H9 (cell line): ENCODE results near the gene BCAS3. TPM values are rescaled to one million over a fixed set of nuclear protein-coding genes. Genes with fewer than 3 reads are reported as not detected.

Experiments
- DNase-seq: peaks from one replicate; pipeline ENCODE4 v3.0.0-alpha.2; 2017
- H2AFZ ChIP-seq: one replicate; pipeline ENCODE4 v1.6.1; 2013; ENCODE audit warnings: mild to moderate bottlenecking, low read length, control low read depth, moderate library complexity
- H2AK5ac ChIP-seq: 2 replicates; pipeline ENCODE4 v1.6.1; 2013; ENCODE audit warnings: low read length, control low read depth, mixed read lengths; ENCODE audit not compliant: insufficient read length
- H2BK120ac ChIP-seq: one replicate; pipeline ENCODE4 v1.6.1; 2013; ENCODE audit warnings: low read depth, mild to moderate bottlenecking, low read length, control low read depth, inconsistent platforms; ENCODE audit not compliant: poor library complexity, severe bottlenecking
- H2BK12ac ChIP-seq: 2 replicates; pipeline ENCODE4 v1.6.1; 2013; ENCODE audit warnings: low read length, control low read depth, mixed read lengths, low read depth; ENCODE audit not compliant: insufficient read length
- H2BK15ac ChIP-seq: 2 replicates; pipeline ENCODE4 v1.6.1; 2013; ENCODE audit warnings: low read depth, low read length, control low read depth
- H2BK20ac ChIP-seq: one replicate; pipeline ENCODE4 v1.6.1; 2013; ENCODE audit warnings: low read depth, mild to moderate bottlenecking, low read length, control low read depth, inconsistent platforms; ENCODE audit not compliant: poor library complexity, severe bottlenecking
- H2BK5ac ChIP-seq: 2 replicates; pipeline ENCODE4 v1.6.1; 2013; ENCODE audit warnings: low read length, control low read depth, mixed read lengths; ENCODE audit not compliant: insufficient read length
- H3K14ac ChIP-seq: 2 replicates; pipeline ENCODE4 v1.6.1; 2013; ENCODE audit warnings: low read length, control low read depth; ENCODE audit not compliant: insufficient read depth
- H3K18ac ChIP-seq: 2 replicates; pipeline ENCODE4 v1.6.1; 2013; ENCODE audit warnings: low read depth, mild to moderate bottlenecking, mixed read lengths, low read length, control low read depth; ENCODE audit not compliant: insufficient read length
- H3K23ac ChIP-seq: 2 replicates; pipeline ENCODE4 v1.6.1; 2013; ENCODE audit warnings: low read length, control low read depth, mixed read lengths, low read depth; ENCODE audit not compliant: insufficient read length
- H3K23me2 ChIP-seq: 2 replicates; pipeline ENCODE4 v1.6.1; 2013; ENCODE audit warnings: low read depth, mild to moderate bottlenecking, mixed read lengths, low read length, control low read depth; ENCODE audit not compliant: insufficient read length, poor library complexity, severe bottlenecking
- H3K27ac ChIP-seq: 2 replicates; pipeline ENCODE4 v1.5.1; 2013; ENCODE audit warnings: low read length, control low read depth, mixed read lengths, low read depth; ENCODE audit not compliant: insufficient read length
- H3K27me3 ChIP-seq: 2 replicates; pipeline ENCODE4 v1.6.1; 2013; ENCODE audit warnings: low read length, control low read depth, inconsistent platforms; ENCODE audit not compliant: insufficient read depth
- H3K4ac ChIP-seq: 2 replicates; pipeline ENCODE4 v1.6.1; 2013; ENCODE audit warnings: low read depth, mild to moderate bottlenecking, control low read depth, inconsistent platforms, low read length, moderate library complexity
- H3K4me1 ChIP-seq: 2 replicates; pipeline ENCODE4 v1.6.1; 2013; ENCODE audit warnings: low read length, control low read depth, inconsistent platforms; ENCODE audit not compliant: insufficient read depth
- H3K4me2 ChIP-seq: 2 replicates; pipeline ENCODE4 v1.6.1; 2013; ENCODE audit warnings: low read length, control low read depth, mixed read lengths; ENCODE audit not compliant: insufficient read length, insufficient read depth
- H3K56ac ChIP-seq: 2 replicates; pipeline ENCODE4 v1.6.1; 2013; ENCODE audit warnings: low read depth, mild to moderate bottlenecking, mixed read lengths, low read length, control low read depth; ENCODE audit not compliant: insufficient read length
- H3K79me1 ChIP-seq: 2 replicates; pipeline ENCODE4 v1.6.1; 2013; ENCODE audit warnings: low read depth, mild to moderate bottlenecking, moderate library complexity, low read length, control low read depth, inconsistent platforms; ENCODE audit not compliant: insufficient read depth, poor library complexity, severe bottlenecking
- H3K79me2 ChIP-seq: 2 replicates; pipeline ENCODE4 v1.6.1; 2013; ENCODE audit warnings: low read length, control low read depth, inconsistent platforms; ENCODE audit not compliant: insufficient read depth
- H3K9ac ChIP-seq: 2 replicates; pipeline ENCODE4 v1.6.1; 2013; ENCODE audit warnings: low read length, control low read depth, mixed read lengths; ENCODE audit not compliant: insufficient read length; ENCODE audit errors: extremely low read depth
- H3K9me3 ChIP-seq: one replicate; pipeline ENCODE4 v1.6.1; 2013; ENCODE audit warnings: low read depth, low read length, inconsistent platforms; ENCODE audit not compliant: control insufficient read depth
- H3T11ph ChIP-seq: one replicate; pipeline ENCODE4 v1.6.1; 2013; ENCODE audit warnings: mild to moderate bottlenecking, low read length, control low read depth, inconsistent platforms
- H4K20me1 ChIP-seq: one replicate; pipeline ENCODE4 v1.6.1; 2013; ENCODE audit not compliant: control insufficient read depth, insufficient read length, insufficient read depth
- H4K5ac ChIP-seq: 2 replicates; pipeline ENCODE4 v1.6.1; 2013; ENCODE audit warnings: low read depth, mild to moderate bottlenecking, mixed read lengths, low read length, control low read depth; ENCODE audit not compliant: insufficient read length
- H4K8ac ChIP-seq: replicated peaks from 2 replicates; pipeline ENCODE4 v1.6.1; 2013; ENCODE audit warnings: low read length, control low read depth, mixed read lengths, low read depth; ENCODE audit not compliant: insufficient read length
- H4K91ac ChIP-seq: 2 replicates; pipeline ENCODE4 v1.6.1; 2013; ENCODE audit warnings: low read depth, mild to moderate bottlenecking, moderate library complexity, mixed read lengths, low read length, control low read depth; ENCODE audit not compliant: insufficient read length
- H3K27ac Mint-ChIP-seq, 3 experiments: 2 replicates in 2 of 3; 3 replicates in 1 of 3; pipeline ENCODE4 v1.8.0; 2020 to 2021; ENCODE audit warnings: mixed read lengths in 3 of 3, mild to moderate bottlenecking in 1 of 3, moderate library complexity in 1 of 3
- H3K27me3 Mint-ChIP-seq: 2 replicates; pipeline ENCODE4 v1.8.0; 2021; ENCODE audit warnings: low read depth, mild to moderate bottlenecking, moderate library complexity, mixed read lengths
- H3K36me3 Mint-ChIP-seq, 3 experiments: 2 replicates in 2 of 3; 3 replicates in 1 of 3; pipeline ENCODE4 v1.8.0; 2020 to 2021; ENCODE audit warnings: low read depth in 3 of 3, mixed read lengths in 3 of 3; ENCODE audit not compliant: insufficient read depth in 1 of 3
- H3K4me1 Mint-ChIP-seq, 2 experiments: 2 replicates each; pipeline ENCODE4 v1.8.0; 2020; ENCODE audit warnings: mixed read lengths in 2 of 2
- H3K4me3 Mint-ChIP-seq, 2 experiments: 2 replicates in 1 of 2; 3 replicates in 1 of 2; pipeline ENCODE4 v1.8.0; 2020 to 2021; ENCODE audit warnings: mild to moderate bottlenecking in 2 of 2, mixed read lengths in 2 of 2, moderate library complexity in 1 of 2
- H3K9me3 Mint-ChIP-seq, 2 experiments: 2 replicates in 1 of 2; 3 replicates in 1 of 2; pipeline ENCODE4 v1.8.0; 2020; ENCODE audit warnings: mild to moderate bottlenecking in 2 of 2, mixed read lengths in 2 of 2, moderate library complexity in 1 of 2
- total RNA-seq: library from RNA; stranded (reverse); gene quantifications from 2 replicates; pipeline ENCODE4 v1.2.1, GENCODE V29; 2021
- TF ChIP-seq, protein P1 (sequence below): fragments of 200-600 bp; sonication (generic); conservative IDR thresholded peaks from 3 replicates; pipeline ENCODE4 v1.8.0; 2021; ENCODE audit warnings: antibody characterized with exemption, mild to moderate bottlenecking

BCAS3 gene
- total RNA-seq, 1 experiment from 2014 or later, result 22.4 TPM

DNA sequence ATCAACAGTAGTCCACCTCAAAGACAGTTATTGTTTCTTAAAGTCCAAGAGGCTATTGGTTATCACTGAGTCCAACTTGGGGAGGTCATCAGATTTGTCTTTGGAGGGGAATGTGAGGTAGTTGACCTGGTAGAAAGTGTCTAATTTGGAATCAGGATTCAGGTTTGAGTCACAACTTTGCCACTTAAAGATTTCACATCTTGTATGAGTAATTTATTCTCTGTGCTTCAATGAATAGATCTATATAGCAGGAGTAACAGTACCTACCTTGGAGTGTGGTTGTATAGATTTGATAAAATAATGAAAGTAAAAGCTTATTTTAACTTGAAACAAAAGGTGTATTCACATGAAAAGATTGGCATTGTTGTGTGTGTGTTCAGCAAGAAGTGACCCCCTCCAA, 602.7 kb downstream of the BCAS3 start:
- H3K27ac ChIP-seq, result no peak overlapping the region
- Mint-ChIP-seq H3K27me3 (peaks cover 2% of the 10 kb centered on the region; the same call in 1 of the 2 replicates), H3K27ac (no peak overlapping the region), H3K4me3 (no peak overlapping the region), H3K9me3 (peaks cover 2 to 5% of the 10 kb centered on the region in 2 experiments; a peak in 3 of 5 replicates), H3K36me3 (peaks cover 5 to 7% (median 5%) of the 10 kb centered on the region in 3 experiments), H3K4me1 (peaks cover 26 to 29% of the 10 kb centered on the region in 2 experiments)
- H2BK20ac ChIP-seq, result no peak overlapping the region
- H2AK5ac ChIP-seq, result no peak overlapping the region
- H3K9me3 ChIP-seq, result no peaks in the 10 kb centered on the region
- H3K27me3 ChIP-seq, result no peaks in the 10 kb centered on the region
- no peak for DNase-seq
- H4K5ac ChIP-seq, result no peak overlapping the region
- no peak overlapping the region for H2BK12ac ChIP-seq
- no peak overlapping the region for H3K4me2 ChIP-seq
- no peak overlapping the region for H2BK5ac ChIP-seq
- H2AFZ ChIP-seq, result no peak overlapping the region
- H3T11ph ChIP-seq, result no peak overlapping the region
- no peaks in the 10 kb centered on the region for H4K20me1 ChIP-seq
- no peaks in the 10 kb centered on the region for H3K79me1 ChIP-seq
- no peaks in the 10 kb centered on the region for H3K23me2 ChIP-seq
- H4K8ac ChIP-seq, result no peak overlapping the region
- H3K23ac ChIP-seq, result no peak overlapping the region
- H3K4me1 ChIP-seq, result no peaks in the 10 kb centered on the region; the same call in 1 of the 2 replicates
- H2BK120ac ChIP-seq, result no peak overlapping the region
- H2BK15ac ChIP-seq, result no peak overlapping the region
- H4K91ac ChIP-seq, result no peak overlapping the region
- no peak overlapping the region for H3K14ac ChIP-seq
- H3K79me2 ChIP-seq, result no peaks in the 10 kb centered on the region
- H3K9ac ChIP-seq, result no peak overlapping the region
- H3K18ac ChIP-seq, result no peak overlapping the region
- no peak overlapping the region for H3K56ac ChIP-seq
- TF ChIP-seq, protein P1, sequence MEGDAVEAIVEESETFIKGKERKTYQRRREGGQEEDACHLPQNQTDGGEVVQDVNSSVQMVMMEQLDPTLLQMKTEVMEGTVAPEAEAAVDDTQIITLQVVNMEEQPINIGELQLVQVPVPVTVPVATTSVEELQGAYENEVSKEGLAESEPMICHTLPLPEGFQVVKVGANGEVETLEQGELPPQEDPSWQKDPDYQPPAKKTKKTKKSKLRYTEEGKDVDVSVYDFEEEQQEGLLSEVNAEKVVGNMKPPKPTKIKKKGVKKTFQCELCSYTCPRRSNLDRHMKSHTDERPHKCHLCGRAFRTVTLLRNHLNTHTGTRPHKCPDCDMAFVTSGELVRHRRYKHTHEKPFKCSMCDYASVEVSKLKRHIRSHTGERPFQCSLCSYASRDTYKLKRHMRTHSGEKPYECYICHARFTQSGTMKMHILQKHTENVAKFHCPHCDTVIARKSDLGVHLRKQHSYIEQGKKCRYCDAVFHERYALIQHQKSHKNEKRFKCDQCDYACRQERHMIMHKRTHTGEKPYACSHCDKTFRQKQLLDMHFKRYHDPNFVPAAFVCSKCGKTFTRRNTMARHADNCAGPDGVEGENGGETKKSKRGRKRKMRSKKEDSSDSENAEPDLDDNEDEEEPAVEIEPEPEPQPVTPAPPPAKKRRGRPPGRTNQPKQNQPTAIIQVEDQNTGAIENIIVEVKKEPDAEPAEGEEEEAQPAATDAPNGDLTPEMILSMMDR, result no peak
- no peak overlapping the region for H3K4ac ChIP-seq
